DOHH2 (cell line): Measurements from ENCODE around the gene TTC28.

ENCODE experiments used
- CTCF ChIP-seq: fragments of 200-600 bp; sonication (generic); IDR thresholded peaks from one replicate; pipeline ENCODE4 v1.5.1; 2014; ENCODE audit warnings: antibody characterized with exemption, mild to moderate bottlenecking, low read depth, low read length; ENCODE audit not compliant: poor library complexity, severe bottlenecking
- EZH2phosphoT487 ChIP-seq: fragments of 200-600 bp; sonication (generic); IDR thresholded peaks from 2 replicates; pipeline ENCODE4 v1.6.1; 2017; ENCODE audit warnings: borderline replicate concordance, mild to moderate bottlenecking, antibody characterized with exemption, low read length, moderate library complexity, mixed read lengths

GRCh38 chr22:28064920-28065319 is 614.7 kb downstream of the TTC28 start:
- TF ChIP-seq CTCF (no peak), EZH2phosphoT487 (no peak)
